SIG-M5 treated with dmso at 0.1 percent for 504 hours (cell line): Measurements from ENCODE around the gene ENAH.
"Not testable (repeated sequence)": the region's sequence is repeated elsewhere in the genome, so short reads cannot be mapped to it uniquely, and the experiment has no call there.

Source experiments
- DNase-seq: peaks from one replicate; lab custom pipeline; 2025; ENCODE audit not compliant: unreplicated experiment; lab: John Stamatoyannopoulos, UW

ENAH gene

GRCh38 chr1:225650179-225650578 lies 2.7 kb downstream of the ENAH start:
- DNase-seq = no peak

DNA sequence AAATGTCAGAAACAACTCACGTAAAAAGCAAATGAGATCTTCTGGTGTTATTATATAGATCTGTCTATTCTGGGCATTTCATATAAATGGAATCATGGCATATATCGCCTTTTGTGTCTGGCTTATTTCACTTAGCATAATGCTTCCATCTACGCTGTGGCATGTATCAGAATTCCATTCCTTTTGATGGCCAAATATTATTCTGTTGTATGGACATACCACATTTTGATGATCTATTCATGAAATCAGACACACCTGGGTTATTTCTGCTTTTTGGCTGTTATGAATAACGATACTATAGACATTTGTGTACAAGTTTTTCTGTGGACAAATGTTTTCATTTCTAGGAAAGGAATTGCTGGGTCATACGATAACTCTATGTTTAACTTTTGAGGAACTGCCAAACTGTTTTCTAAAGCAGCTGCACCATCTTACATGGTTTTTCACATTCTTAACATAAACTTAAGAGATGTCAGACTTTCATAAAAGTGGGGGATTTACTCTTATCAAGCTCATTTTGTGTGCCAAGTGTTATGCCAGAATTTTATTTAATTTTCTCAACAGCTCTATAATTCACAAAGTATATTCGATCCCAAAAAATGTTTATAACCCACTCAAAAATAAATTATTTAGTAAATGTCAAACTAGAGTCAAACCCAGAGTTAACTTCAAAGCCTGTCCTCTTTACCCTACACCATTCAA lies 7.6 kb downstream of the ENAH start:
- DNase-seq = no peak

- DNase-seq = no peak
Measured at GRCh38 chr1:225644666-225645065, 8.3 kb downstream of the ENAH start.

GRCh38 chr1:225642177-225642576 lies 10.7 kb downstream of the ENAH start:
- no peak for DNase-seq

GRCh38 chr1:225638853-225639252 lies 14.1 kb downstream of the ENAH start:
- DNase-seq = no peak

- DNase-seq = no peak
Measured at GRCh38 chr1:225637651-225638199, 15.2 kb downstream of the ENAH start.

DNA sequence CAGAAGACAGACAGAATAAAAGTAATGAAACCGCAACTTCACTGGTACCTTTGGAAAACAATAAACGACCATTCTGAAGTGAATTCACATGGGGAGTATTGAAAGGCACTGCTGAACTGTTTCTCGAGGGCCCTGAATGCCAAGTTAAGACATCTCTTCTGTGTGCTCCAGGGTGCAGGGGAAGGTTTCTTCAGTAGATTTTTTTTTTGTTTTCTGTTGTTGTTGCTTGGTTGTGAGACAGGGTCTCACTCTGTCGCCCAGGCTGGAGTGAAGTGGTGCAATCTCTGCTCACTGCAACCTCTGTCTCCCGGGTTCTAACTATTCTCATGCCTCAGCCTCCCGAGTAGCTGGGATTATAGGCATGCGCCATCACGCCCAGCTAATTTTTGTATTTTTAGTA lies 15.9 kb downstream of the ENAH start:
- not testable (repeated sequence) for DNase-seq

- no peak for DNase-seq
Measured at GRCh38 chr1:225635649-225636048, 17.3 kb downstream of the ENAH start.

GRCh38 chr1:225632836-225633235 lies 20.1 kb downstream of the ENAH start:
- not testable (repeated sequence) for DNase-seq

DNA sequence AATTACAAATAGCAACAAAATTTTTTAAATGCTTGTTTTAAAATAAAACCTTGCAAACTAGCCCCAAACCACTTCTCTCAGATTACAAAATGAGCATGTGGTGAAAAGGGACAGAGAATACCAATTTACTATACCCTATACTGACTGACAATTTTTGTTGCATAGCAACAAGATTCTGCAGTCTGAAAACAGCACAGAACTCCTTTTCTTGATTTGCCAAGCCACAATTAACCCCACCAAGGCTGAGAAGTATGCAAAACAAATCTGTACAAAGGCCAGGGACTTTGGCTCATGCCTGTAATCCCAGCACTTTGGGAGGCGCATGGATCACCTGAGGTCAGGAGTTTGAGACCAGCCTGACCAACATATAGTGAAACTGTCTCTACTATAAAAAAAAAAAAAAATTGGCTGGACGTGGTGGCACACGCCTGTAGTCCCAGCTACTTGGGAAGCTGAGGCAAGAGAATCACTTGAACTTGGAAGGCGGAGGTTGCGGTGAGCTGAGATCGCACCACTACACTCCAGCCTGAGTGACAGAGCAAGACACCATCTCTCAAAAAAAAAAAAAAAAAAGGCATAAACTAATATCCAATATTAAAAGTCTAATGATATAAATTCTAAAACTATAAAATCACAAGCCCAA lies 21.8 kb downstream of the ENAH start:
- no peak for DNase-seq

DNA sequence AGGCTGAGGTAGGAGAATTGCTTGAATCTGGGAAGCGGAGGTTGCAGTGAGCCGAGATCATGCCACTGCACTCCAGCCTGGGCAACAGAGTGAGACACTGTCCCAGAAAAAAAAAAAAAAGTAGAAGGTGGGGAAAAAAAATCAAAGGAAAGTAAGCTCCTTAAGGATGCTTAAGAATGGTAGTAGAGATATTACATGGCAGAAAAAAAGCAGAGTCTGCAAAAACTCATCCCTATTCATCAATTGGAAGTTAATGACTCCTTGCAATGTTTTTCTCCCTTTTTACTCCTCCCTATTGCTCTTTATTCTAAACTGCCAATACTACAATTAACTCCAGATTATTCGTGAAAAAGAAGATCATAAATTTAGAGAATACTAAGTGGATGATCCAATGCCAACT lies 23.4 kb downstream of the ENAH start:
- DNase-seq = no peak

GRCh38 chr1:225628794-225629193 lies 24.1 kb downstream of the ENAH start:
- not testable (repeated sequence) for DNase-seq

DNA sequence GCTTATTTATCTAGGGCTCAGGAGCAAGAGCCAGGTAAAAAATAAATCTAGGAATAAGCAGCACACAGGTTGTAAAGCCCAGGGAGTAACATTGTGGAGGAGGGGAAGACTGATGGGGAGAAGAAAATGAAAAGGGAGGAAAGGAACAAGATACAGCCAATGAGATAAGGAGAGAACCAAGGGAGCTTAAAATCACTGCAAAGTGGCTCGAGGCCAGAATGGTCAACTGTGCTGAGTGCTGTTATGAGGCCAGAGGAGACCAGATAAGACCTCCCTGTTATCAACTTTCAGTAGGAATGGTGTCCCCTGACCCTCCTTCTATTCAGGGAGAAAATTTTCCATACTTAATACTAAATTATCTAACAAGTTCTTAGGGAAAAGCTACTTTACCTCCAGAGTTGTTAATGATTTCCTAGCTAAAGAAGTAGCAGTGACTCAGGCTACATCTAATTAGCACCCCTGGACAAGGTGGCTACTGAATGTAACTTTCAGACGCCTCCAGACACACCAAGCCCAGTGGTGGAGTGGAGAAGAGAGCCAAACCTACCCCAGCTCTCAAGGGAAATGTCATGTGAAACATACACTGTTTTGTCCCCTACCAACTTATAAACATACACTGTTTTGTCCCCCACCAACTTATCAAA lies 25.5 kb downstream of the ENAH start:
- DNase-seq = no peak

DNA sequence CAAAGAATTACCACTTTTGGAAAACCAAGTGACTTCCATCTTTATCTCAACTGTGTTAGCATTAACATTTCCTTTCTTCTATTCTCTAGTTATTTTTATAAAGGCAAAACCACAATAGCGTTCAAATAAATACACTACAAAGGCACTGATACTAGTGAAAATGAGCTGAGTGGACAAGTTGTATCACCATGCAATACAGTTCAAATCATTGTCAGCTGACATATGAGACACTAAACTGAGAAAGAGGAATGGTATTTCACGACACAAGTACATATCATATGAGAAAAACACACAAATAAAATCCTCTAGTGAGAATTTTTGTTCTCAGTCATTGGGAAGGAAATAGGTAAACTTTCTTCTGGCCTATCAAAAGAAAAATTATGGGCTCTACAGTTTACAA lies 26.2 kb downstream of the ENAH start:
- DNase-seq = no peak

GRCh38 chr1:225617956-225618355 lies 35.0 kb downstream of the ENAH start:
- no peak for DNase-seq

DNA sequence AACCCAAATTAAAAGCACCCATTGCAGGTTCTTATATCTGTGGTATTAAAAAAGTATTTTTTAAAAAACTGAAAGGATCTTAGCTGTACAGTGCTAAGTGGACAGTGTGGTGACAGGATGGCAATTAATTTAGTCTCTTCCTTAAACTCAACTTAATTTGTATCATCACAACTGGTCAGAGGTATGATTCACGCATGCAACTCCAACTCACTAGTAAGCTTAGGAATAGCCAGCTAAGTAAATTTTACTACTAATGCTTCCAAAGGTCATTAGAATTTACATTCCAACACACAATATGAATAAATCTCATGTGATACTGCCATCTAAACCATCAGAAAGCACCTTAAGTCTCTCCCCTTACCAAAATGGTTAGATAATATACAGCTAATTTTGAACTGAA lies 35.4 kb downstream of the ENAH start:
- DNase-seq = no peak

DNA sequence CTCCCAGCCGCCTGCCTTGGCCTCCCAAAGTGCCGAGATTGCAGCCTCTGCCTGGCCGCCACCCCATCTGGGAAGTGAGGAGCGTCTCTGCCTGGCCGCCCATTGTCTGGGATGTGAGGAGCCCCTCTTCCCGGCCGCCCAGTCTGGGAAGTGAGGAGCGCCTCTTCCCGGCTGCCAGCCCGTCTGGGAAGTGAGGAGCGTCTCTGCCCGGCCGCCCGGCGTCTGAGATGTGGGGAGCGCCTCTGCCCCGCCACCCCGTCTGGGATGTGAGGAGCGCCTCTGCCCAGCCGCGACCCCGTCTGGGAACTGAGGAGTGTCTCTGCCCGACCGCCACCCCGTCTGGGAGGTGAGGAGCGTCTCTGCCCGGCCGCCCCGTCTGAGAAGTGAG lies 37.5 kb downstream of the ENAH start:
- DNase-seq = not testable (repeated sequence)

GRCh38 chr1:225613006-225613405 lies 39.9 kb downstream of the ENAH start:
- no peak for DNase-seq

GRCh38 chr1:225612287-225612686 lies 40.6 kb downstream of the ENAH start:
- DNase-seq = no peak

DNA sequence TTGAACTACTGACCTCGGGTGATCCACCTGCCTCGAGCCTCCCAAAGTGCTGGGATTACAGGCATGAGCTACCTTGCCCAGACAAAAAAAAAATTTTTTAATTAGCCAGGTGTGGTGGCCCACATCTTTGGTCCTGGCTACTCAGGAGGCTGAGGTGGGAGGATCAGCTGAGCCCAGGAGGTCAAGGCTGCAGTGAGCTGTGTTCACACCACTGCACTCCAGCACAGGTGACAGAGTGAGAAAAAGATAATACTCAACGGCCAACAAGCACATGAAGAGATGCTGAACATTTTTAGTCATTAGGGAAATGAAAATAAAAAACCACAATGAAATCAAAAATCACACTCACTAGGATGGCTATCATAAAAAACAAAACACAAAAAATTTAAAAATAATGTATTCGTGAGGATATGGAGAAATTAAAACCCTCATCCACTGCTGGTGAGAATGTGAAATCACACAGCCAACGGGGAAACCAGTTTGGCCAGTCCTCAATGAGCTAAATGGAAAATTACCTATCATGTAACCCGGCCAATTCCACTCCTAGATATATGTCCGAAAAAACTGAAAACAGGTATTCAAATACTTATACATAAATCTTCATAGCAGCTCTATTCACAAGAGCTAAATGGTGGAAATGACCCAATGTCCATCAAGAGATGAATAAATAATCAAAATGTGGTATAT lies 41.2 kb downstream of the ENAH start:
- no peak for DNase-seq

DNA sequence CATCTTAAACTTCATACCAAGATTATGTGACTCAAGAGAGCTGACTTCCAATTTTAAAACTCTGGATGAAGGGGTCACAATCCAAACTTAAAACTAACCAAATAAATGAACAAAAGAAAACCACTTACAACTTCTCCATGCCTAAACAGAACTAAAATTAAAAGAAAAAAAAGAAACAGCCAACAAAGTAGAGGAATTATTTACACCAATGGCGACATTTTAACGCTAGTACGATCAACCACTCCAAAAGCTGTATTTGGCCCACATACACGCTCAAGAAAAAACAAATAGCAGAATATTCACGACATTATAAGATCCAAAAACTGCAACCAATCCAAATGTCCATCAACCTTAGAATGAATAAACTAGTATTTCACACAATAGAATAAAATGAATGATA lies 42.4 kb downstream of the ENAH start:
- DNase-seq = no peak
